ENCODE results near the gene RBM17.

Gene RBM17

DNA sequence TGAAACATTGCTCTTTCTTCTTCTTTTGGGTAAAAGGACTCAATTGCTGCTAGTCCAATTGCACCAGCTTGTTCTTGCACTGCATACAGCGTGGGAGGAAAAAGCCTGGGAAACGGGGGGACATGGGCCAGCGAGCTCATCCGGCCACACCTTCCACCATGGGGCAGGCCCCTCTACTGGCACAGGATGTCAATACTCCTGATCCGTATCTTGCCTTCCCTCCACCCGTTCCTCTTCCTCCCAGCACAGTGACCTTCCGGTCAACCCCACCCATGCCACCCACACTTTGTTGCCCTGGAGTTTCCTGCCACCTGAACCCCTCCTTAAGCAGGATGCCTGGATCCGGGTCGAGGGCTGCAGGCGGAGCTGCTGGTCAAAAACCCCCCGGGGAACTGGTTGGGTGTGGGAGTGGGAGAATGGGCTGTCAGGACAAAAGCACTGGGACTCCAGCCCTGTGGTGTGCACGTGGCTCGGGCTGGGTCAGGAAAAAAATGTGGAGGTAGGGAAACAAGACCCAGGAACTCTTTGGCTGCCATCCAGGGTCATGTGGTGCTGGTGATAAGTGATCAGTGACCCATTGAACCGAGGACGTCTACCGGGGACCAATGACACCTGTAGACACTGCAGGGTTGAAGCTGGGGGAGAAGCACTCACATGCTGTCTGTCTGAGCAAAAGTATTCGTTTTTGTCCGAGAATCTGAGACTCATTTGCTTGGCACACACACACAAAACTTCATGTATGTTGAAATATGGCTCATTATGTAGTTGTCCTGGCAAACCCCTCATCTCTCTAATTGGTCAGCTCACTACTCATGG, 34.8 kb upstream of the RBM17 start:
- peaks cover 5% of the 10 kb centered on the region; the same call in 1 of the 2 replicates for H3K27me3 ChIP-seq
- no peak for DNase-seq
- H3K9me3 ChIP-seq, result no peaks in the 10 kb centered on the region
- TF ChIP-seq, protein P1, sequence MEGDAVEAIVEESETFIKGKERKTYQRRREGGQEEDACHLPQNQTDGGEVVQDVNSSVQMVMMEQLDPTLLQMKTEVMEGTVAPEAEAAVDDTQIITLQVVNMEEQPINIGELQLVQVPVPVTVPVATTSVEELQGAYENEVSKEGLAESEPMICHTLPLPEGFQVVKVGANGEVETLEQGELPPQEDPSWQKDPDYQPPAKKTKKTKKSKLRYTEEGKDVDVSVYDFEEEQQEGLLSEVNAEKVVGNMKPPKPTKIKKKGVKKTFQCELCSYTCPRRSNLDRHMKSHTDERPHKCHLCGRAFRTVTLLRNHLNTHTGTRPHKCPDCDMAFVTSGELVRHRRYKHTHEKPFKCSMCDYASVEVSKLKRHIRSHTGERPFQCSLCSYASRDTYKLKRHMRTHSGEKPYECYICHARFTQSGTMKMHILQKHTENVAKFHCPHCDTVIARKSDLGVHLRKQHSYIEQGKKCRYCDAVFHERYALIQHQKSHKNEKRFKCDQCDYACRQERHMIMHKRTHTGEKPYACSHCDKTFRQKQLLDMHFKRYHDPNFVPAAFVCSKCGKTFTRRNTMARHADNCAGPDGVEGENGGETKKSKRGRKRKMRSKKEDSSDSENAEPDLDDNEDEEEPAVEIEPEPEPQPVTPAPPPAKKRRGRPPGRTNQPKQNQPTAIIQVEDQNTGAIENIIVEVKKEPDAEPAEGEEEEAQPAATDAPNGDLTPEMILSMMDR (IDR thresholded peaks at IDR 0.05; ENCODE audit: low read depth, low read length), result no peak
- no peaks in the 10 kb centered on the region for H3K4me1 ChIP-seq
- H3K4me3 ChIP-seq (ENCODE audit: low read depth, low read length), result no peak overlapping the region
- no peaks in the 10 kb centered on the region for H3K36me3 ChIP-seq

DNA sequence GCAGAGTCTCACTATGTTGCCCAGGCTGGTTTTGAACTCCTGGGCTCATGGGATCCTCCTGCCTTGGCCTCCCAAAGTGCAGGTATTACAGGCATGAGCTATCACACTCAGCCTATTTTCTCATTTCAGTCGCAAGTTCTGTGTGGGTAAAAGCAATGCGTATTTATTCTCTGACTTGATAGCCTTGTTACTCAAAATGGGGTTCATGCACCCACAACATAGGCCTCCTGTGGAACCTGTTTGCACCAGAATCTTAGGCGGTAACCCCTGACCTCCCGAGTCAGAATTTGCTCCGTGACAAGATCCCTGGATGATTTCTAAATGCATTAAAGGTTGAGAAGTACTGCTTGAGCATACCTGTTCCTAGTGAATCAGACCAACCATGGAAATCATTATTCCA, 34.0 kb upstream of the RBM17 start:
- no peaks in the 10 kb centered on the region for H3K9me3 ChIP-seq
- H3K4me3 ChIP-seq (ENCODE audit: low read depth, low read length), result no peak overlapping the region
- TF ChIP-seq, protein P1 (IDR thresholded peaks at IDR 0.05; ENCODE audit: low read depth, low read length), result no peak
- no peak for DNase-seq
- H3K36me3 ChIP-seq, result no peaks in the 10 kb centered on the region
- no peaks in the 10 kb centered on the region for H3K4me1 ChIP-seq
- H3K27me3 ChIP-seq, result peaks cover 5% of the 10 kb centered on the region; the same call in 1 of the 2 replicates

DNA sequence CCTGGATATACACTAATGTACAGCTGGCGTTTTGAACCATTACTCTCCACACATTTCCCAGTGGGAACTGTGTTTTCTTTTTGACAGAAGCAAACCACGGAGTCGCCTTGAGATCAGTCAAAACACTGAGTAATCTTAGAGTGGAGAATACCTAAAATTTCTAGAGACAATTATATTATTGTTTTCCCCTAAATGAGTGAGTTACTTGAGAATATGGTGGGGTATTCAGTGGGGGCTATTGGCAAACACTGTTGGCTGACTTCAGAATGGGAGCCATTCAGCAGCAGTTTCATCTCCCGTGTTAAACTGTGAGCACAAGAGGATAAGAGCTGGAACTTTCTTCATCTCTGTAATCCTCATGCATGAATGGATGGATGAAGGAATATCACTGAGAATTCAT, 32.9 kb upstream of the RBM17 start:
- no peaks in the 10 kb centered on the region for H3K9me3 ChIP-seq
- H3K4me1 ChIP-seq, result no peaks in the 10 kb centered on the region
- TF ChIP-seq, protein P1 (IDR thresholded peaks at IDR 0.05; ENCODE audit: low read depth, low read length), result no peak
- no peak for DNase-seq
- H3K4me3 ChIP-seq (ENCODE audit: low read depth, low read length), result no peak overlapping the region
- H3K27me3 ChIP-seq, result peaks cover 9% of the 10 kb centered on the region; the same call in 1 of the 2 replicates
- no peaks in the 10 kb centered on the region for H3K36me3 ChIP-seq

DNA sequence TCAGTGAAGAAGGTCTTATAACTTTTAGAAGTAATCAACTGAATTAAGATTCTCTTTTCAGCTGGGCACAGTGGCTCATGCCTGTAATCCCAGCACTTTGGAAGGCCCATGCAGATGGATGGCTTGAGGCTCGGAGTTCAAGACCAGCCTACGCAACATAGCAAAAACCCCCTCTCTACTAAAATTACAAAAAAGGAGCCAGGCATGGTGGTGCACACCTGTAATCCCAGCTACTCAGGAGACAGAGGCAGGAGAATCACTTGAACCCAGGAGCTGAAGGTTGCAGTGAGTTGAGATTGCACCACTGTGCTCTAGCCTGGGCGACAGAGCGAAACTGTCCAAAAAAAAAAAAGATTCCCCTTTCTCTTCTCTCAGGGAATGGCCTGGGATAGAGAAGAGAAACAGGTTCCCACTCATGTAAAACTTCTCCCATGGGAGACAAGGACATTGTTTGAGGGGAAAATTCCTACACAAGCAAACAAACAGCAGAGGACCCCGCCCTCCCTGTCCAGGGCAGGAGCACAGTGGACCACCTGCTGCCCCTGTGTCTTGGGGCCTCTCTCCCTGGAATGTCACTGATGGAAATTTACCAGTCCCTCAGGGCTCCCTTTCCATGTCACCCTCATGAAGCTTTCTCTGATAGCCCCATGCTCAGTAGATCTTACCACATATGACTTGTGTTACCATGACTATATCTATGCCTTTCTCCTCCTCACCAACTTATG, 32.3 kb upstream of the RBM17 start:
- TF ChIP-seq, protein P1 (IDR thresholded peaks at IDR 0.05; ENCODE audit: low read depth, low read length), result no peak
- no peaks in the 10 kb centered on the region for H3K9me3 ChIP-seq
- DNase-seq, result no peak
- H3K4me1 ChIP-seq, result no peaks in the 10 kb centered on the region
- H3K27me3 ChIP-seq, result peaks cover 9% of the 10 kb centered on the region; the same call in 1 of the 2 replicates
- no peaks in the 10 kb centered on the region for H3K36me3 ChIP-seq
- no peak overlapping the region for H3K4me3 ChIP-seq (ENCODE audit: low read depth, low read length)

DNA sequence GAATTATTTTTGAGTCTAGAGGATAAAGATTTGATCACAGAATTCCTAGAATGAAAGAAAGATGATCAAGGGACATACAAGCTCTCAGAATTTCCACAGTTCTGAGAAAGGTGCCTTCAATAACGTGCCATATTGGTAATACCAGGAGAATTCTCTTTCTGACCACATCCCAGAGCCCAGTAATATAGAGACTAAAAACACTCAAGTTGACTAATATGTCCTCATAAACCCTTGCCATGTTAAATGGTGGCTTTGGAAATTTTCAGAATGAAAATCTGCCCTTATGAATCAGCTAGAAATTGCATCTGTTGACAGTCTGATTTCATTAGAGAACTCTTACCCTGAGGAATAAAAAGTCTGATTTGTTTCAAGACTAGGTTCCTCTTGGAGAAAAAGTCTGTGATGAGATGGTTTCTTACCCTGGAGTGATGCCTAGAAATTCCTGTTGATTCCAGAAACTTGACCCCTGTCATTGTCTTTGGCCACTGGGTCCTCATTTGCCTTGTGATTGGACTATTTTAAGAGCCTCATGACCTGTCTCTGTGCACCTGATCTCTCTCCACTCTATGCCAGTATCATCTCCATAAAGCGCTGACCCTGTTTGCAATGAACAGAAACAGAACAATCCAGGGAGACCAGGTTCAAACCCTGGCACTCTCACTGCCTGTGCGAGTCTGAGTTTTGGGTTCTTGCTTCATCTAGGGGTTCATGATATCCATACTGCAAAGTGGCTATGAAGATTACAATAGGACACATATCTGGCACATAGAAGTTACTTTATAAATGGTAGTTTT, 30.0 kb upstream of the RBM17 start:
- Histone ChIP-seq H3K4me1 (no peaks in the 10 kb centered on the region), H3K4me3 (ENCODE audit: low read depth, low read length) (no peak overlapping the region), H3K9me3 (no peaks in the 10 kb centered on the region), H3K36me3 (no peaks in the 10 kb centered on the region), H3K27me3 (peaks cover 7% of the 10 kb centered on the region; the same call in 1 of the 2 replicates)
- no peak for DNase-seq
- TF ChIP-seq, protein P1 (IDR thresholded peaks at IDR 0.05; ENCODE audit: low read depth, low read length), result no peak
